SK-N-SH treated with all-trans-retinoic acid at 6 μM for 48 hours (cell line): ENCODE results near the gene PPARG.

Source experiments
- GLIS3 ChIP-seq: fragments of 250-450 bp; sonication (Bioruptor Pico); IDR thresholded peaks from 2 replicates; pipeline ENCODE4 v1.5.0; 2020; ENCODE audit warnings: mild to moderate bottlenecking, moderate library complexity
- ISL1 ChIP-seq: fragments of 250-450 bp; sonication (Bioruptor Pico); IDR thresholded peaks from 2 replicates; pipeline ENCODE4 v2.1.2; 2022; ENCODE audit warnings: mild to moderate bottlenecking, moderate library complexity
- OSR1 ChIP-seq: fragments of 250-450 bp; sonication (Bioruptor Pico); IDR thresholded peaks from 2 replicates; pipeline ENCODE4 v1.8.0; 2022; ENCODE audit warnings: moderate library complexity, mild to moderate bottlenecking, inconsistent platforms
- PPARA ChIP-seq: fragments of 250-450 bp; sonication (Bioruptor Pico); IDR thresholded peaks from 2 replicates; pipeline ENCODE4 v1.5.0; 2020; ENCODE audit warnings: mild to moderate bottlenecking, borderline replicate concordance
- RARB ChIP-seq: fragments of 250-450 bp; sonication (Bioruptor Pico); IDR thresholded peaks from 2 replicates; pipeline ENCODE4 v1.8.0; 2021; ENCODE audit warnings: mild to moderate bottlenecking, moderate library complexity
- SNAI2 ChIP-seq: fragments of 250-450 bp; sonication (Bioruptor Pico); IDR thresholded peaks from 2 replicates; pipeline ENCODE4 v1.5.0; 2020; ENCODE audit warnings: mild to moderate bottlenecking, moderate library complexity
- TOX ChIP-seq: fragments of 250-450 bp; sonication (Bioruptor Pico); IDR thresholded peaks from 2 replicates; pipeline ENCODE4 v1.8.0; 2021; ENCODE audit warnings: mild to moderate bottlenecking, moderate library complexity, borderline replicate concordance
- ZFP3 ChIP-seq: fragments of 250-450 bp; sonication (Bioruptor Pico); IDR thresholded peaks from 2 replicates; pipeline ENCODE4 v1.5.0; 2020; ENCODE audit warnings: mild to moderate bottlenecking, moderate library complexity
- ZFP30 ChIP-seq: fragments of 450-650 bp; formaldehyde crosslinking; IDR thresholded peaks from 2 replicates; pipeline ENCODE4 v1.5.0; 2022; ENCODE audit warnings: mild to moderate bottlenecking, moderate library complexity
- TF ChIP-seq, protein P1 (sequence below): fragments of 250-450 bp; sonication (Bioruptor Pico); IDR thresholded peaks from 2 replicates; pipeline ENCODE4 v1.8.0; 2020; ENCODE audit warnings: mild to moderate bottlenecking, moderate library complexity, borderline replicate concordance
- TF ChIP-seq, protein P2 (sequence below): fragments of 250-450 bp; sonication (Bioruptor Pico); IDR thresholded peaks from 2 replicates; pipeline ENCODE4 v1.5.1; 2020; ENCODE audit warnings: low read depth, mild to moderate bottlenecking, moderate library complexity

DNA sequence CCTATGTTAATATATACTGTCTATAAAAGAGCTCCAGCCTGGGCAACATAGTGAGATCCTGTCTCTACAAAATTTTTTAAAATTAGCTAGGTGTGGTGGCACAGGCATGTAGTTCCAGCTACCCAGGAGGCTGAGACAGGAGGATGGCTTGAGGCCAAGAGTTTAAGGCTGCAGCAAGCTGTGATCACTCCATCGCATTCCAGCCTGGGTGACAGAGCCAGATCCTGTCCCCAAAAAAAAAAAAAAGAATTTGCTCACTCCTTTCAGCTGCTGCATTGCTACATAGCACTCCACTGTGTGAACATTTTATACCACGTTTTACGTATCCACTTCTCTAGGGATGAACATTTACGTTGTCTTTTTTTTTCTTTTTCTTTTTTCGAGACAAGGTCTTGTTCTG lies 189.5 kb downstream of the PPARG start:
- TF ChIP-seq TOX (CRISPR knock-in tag) = no peak
- TF ChIP-seq RARB (CRISPR knock-in tag) = no peak
- TF ChIP-seq, protein P1, sequence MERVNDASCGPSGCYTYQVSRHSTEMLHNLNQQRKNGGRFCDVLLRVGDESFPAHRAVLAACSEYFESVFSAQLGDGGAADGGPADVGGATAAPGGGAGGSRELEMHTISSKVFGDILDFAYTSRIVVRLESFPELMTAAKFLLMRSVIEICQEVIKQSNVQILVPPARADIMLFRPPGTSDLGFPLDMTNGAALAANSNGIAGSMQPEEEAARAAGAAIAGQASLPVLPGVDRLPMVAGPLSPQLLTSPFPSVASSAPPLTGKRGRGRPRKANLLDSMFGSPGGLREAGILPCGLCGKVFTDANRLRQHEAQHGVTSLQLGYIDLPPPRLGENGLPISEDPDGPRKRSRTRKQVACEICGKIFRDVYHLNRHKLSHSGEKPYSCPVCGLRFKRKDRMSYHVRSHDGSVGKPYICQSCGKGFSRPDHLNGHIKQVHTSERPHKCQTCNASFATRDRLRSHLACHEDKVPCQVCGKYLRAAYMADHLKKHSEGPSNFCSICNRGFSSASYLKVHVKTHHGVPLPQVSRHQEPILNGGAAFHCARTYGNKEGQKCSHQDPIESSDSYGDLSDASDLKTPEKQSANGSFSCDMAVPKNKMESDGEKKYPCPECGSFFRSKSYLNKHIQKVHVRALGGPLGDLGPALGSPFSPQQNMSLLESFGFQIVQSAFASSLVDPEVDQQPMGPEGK (CRISPR knock-in tag) = no peak
- no peak for TF ChIP-seq OSR1 (CRISPR knock-in tag)
- TF ChIP-seq PPARA (CRISPR knock-in tag) = no peak
- TF ChIP-seq SNAI2 (CRISPR knock-in tag) = no peak
- TF ChIP-seq, protein P2, sequence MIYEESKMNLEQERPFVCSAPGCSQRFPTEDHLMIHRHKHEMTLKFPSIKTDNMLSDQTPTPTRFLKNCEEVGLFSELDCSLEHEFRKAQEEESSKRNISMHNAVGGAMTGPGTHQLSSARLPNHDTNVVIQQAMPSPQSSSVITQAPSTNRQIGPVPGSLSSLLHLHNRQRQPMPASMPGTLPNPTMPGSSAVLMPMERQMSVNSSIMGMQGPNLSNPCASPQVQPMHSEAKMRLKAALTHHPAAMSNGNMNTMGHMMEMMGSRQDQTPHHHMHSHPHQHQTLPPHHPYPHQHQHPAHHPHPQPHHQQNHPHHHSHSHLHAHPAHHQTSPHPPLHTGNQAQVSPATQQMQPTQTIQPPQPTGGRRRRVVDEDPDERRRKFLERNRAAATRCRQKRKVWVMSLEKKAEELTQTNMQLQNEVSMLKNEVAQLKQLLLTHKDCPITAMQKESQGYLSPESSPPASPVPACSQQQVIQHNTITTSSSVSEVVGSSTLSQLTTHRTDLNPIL (CRISPR knock-in tag) = no peak
- TF ChIP-seq ZFP30 (CRISPR knock-in tag) = no peak
- TF ChIP-seq GLIS3 = no peak
- no peak for TF ChIP-seq ISL1 (CRISPR knock-in tag)
- TF ChIP-seq ZFP3 (CRISPR knock-in tag) = no peak
